HL-60/S4 (cell line): ENCODE measurements around the gene B3GALNT2.
"Not testable (repeated sequence)": the region's sequence is repeated elsewhere in the genome, so short reads cannot be mapped to it uniquely, and the experiment has no call there.

Experiments
- in situ Hi-C: fragments of 300-500 bp; cut with MboI; formaldehyde crosslinking; loops from 2 replicates; pipeline ENCODE4 v1.14.3; 2022; ENCODE audit warnings: low sequenced_read_pairs

B3GALNT2 gene

DNA sequence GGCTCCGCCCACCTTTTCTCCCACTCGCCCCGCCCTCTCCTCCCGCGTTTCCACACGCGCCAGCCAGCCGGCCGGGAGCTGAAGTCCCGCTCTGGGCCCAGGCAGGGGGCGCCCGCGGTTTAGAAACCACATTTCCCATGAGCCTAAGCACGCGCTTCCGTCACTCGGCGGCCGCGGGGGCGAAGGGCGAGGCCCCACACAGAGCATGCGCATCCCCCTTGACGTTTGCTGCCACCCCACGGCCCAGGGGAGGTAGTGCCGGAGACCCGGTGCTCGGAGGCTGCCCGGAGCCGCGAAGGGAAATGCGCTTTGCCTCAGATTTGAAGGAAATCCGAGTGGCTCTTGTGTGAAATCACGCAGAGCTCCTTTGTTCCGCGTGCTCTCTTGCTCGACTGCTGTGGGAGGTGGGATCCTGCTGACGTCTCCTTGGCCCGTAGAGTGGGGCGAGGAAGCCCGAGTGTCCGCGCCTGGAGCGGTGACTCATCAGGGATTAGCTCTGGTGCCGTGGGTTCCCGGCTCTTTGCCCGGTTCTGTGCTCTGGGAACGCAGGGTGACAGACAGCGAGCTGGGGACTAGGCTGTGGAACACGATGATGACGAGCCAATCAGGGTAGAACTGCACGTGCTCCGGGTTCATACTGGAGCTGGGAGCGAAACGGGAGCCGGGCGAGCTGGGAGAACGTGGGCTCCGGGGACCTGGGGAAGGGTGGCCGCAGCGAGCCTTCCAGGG, 406 bp upstream of the B3GALNT2 start:
- in situ Hi-C loops = loop anchor here (25.0 kb wide), 1 partner anchor 458 kb away; no protein-coding TSS in a partner anchor

DNA sequence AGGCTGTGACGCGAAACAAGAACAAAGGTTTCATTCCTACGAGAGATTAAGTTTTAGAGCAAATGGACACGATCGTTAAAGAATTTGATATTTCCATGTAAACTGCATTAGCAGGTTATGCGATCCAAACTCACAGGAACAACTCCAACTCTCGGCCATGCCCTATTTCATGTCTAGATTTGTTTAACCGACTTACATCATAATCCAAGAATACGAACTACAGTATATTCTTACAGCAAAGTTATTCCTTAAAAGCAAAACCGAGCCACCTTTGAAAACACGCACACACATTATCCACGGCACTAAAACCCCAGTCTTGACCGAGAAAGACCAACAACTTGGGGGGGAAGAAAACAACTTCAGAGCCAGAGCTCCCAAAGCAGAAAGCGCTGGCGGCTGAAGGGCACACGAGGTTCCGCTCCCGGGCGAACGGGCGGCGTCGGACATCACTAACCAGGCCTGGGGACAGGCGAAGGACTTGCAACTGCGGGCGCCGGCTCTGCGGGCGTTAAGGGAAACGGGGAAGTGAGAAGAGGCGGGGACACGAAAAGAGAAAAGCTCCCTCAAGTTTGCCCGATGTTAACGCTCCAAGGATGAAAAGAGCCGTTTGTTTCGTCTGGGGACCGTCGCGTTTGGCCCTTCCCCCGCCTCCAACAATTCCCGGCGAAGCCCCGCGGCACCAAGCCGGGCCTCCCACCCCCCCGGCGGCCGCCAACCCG, 690 bp downstream of the B3GALNT2 start:
- in situ Hi-C loops = loop anchor here (25.0 kb wide), 1 partner anchor 459 kb away; no protein-coding TSS in a partner anchor

DNA sequence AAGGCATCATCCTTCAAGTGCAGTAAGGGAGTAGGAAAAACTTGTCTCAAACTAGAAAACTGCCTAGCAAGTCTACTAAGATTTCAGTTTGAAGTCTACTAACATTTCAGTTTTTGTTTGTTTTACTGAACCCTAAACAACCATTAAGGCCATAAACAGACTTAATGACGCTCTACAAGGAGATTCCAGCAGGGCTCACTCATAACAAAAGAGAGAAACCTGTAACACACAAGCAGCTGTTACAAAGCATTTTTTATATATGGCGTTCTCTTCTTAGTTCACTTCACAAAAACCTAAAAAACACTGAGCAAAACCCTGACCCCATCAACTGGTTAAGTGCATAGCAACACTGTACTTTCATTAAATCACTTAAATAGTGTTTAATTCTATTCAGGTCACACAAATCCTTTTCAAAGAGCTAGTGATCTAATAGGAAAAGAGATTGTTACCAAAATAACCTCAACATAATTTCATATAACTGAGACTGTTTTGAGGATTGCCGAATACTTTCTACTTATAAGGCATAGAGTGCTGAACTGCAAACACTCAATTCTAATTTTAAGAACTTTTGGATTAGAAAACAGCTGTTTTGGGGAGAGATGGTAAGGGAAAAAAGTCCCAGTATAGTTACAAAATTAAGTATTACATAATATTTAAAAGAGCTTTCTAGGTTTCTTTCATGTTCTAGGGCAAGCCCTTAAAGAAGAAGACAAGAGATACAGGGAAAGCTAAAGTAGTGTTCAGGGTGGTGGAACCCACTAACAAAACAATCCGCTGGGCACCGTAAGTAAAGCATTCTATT, 1.4 kb downstream of the B3GALNT2 start:
- in situ Hi-C loops = loop anchor here (25.0 kb wide), 1 partner anchor 459 kb away; no protein-coding TSS in a partner anchor

DNA sequence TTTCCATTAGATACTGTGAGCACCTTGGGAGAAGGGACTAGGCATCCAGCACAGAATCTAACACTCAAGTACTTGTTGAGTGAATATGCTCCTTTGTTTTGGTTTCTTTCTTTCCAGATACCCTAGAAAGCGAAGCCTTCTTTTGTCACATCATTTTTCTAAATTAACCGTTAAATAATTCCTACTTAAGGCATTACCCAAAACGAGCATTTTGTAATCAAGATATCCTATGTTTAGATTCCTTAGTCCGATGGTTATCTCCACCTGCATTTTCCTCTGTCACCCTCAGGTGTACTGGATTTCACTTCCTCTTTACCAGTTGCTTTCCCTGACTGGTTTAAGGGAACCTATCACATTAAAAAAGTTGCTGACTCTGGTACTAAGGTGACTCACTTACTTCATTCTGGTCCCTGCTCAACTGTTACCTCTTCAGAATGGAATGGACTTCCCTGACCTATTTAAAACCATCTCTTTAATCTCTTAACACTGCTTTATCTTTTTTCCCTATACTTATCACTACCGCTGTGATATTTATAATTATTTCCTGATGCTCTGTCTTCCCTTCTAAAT, 3.2 kb downstream of the B3GALNT2 start:
- in situ Hi-C loops = loop anchor here (25.0 kb wide), 1 partner anchor 461 kb away; no protein-coding TSS in a partner anchor

DNA sequence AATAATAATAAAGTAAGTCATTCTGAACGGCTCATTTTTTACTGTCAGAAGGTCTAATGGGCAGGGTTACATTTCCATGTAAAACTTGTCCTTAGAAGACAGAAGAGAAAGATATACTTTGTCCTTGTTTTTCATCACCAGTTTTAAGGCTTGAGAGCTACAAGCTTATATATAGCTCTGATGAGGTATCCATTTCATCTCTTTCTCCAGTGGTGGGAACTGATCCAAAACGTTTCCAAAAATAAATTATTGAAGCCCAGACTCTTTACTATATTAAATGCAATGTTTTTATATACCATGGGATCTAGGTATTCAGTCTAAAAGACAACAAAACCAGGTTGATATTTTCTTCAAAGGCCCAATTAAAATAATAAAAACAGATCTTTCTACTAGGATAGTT, 8.7 kb downstream of the B3GALNT2 start:
- in situ Hi-C loops = no loop called here

DNA sequence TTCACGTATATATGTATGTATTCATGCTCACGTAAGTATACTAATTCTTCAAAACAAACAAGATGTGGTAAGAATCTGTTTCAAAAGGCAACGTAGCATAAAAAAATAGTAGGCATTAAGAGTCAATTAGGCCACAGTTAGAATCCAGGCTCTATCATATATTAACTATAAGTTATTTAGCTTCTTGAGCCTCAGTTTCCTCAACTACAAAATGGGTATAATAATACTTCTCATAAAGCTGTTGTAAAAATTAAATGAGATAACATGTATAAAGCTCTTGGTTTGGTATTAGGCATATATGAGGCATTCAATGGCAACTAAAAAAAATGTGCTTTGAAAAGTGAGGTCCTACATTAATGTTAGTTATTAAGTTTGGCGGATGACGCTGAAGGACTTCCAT, 9.2 kb downstream of the B3GALNT2 start:
- in situ Hi-C loops = no loop called here

DNA sequence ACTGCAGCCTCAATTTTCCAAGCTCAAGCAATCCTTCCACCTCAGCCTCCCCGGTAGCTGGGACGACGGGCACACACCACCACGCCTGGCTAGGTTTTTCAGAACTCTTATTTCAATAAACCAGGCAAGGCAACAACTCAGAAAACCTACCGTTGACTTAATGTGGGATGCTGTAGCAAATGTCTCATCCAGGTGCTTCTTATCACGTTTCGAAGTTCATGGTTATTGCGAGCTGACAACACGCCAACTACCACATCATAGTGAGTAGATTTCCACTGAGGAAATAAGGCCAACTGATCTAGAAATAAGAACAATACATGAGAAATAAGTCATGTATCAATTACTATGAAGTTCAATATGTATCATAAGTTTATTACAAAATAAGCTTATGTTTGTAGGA, 9.7 kb downstream of the B3GALNT2 start:
- in situ Hi-C loops = no loop called here

DNA sequence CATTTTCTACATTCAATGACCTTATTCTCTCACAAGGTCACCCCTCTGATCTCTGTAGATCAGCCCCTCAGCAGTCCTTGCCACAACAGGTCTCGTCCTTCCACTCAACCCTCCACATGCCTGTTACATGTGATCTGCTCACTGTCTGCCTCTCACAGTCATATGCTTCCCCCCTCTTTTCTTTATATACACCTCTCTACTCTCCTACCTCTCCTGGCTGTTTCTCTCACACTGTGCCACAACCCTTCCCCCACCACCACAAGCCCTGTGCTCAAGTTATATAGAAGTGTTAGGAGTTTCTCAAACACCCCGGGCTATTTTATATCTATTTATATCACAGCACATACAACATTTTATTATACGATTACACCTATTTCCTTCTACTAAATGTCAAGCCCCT, 12.6 kb downstream of the B3GALNT2 start:
- in situ Hi-C loops = no loop called here

DNA sequence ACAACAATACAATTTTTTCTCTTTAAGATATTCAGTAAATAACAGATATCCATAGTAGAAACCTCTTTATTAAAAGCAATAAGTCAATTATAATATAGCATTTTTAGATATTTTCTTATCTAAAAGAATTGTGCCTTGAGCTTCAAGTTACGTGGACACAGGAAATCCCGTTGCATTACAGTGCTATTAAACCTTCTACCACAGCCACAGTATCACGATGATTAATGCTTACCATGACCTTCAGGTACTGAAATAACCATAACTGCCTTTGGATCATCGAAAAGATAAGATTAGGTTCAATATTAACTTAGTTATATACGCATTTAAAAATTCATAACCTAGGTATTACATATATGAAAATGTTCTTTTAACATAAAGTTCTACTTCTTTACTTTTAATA, 17.9 kb downstream of the B3GALNT2 start:
- in situ Hi-C loops = no loop called here

DNA sequence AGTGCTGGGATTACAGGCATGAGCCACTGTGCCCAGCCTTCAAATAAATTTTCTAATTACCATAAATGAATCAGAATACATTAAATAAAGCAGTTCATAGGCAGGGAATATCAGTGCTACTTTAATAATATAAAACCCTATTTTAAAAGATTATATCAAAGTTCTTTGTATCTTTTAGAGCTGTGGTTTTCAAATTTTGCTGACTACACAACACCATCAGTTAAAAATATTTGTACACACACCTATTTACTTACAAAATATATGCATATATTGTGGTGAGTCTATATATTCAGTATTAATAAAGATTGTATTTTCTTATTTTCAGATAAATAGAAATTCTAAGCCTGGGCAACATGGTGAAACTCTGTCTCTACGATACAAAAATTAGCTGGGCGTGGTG, 18.7 kb downstream of the B3GALNT2 start:
- in situ Hi-C loops = no loop called here

DNA sequence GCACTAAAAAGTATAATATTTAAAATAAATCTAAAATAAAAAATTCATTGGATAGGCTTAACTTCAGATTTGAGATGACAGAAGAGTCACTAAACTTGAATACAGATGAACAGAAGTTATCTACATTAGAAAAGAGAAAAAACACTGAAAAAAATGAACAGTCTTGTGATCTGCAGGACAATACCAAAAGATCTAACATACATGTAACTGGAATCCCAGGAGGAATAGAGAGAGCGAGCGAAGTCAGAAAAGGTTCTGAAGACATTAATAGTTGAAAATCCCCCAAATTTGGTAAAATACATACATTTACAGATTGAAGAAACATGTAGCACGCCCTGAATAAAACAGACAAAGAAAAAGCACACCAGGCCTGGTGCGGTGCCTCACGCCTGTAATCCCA, 21.2 kb downstream of the B3GALNT2 start:
- in situ Hi-C loops = no loop called here

DNA sequence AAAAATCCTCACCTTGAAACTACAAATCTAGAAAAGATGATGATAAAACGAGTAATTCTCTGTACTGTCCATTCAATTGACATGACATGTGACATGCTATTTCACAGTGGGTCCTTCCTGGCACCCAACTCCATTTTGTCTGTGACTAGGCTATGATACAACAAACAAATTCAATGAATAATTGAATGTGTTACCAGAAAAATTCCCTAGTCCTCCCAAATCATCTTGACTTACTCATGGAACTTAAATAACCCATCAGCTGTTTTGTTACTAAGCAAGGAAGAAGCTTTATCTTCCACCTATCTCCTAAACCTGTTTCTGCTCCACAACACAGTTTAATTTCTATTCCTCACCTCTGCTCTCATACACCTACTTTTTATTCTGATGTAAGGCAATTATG, 30.4 kb downstream of the B3GALNT2 start:
- in situ Hi-C loops = no loop called here

DNA sequence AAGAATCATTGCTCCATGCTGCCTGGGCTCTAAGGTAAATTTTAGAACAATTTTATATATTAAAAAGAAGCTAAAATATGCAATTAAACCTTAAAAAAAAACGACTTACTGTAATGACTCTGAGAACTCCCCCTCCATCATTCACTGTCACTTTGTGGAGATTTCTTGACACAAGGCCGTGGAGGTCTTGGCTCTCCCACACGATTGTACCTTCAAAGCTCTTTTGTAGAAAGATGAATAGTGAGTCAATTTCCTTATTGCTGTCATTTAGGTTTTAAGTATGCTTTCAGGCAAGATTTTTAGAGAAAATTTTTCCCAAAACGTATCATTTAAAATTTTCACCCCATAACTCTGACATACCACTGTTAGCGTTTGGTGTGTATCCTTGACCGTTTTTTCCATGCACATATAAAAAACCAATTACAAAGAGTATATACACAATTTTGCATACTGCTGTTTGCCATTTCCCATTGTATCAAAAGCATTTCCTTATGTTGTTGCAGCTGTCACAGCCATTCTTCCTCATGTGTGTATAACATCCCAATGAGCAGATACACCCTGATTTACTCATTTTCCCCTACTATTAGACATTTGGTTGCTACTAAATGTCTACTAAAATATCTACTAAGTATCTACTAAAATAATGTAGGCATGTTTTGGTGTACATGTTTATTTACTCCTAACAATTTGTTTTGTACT, 33.4 kb downstream of the B3GALNT2 start:
- in situ Hi-C loops = no loop called here

DNA sequence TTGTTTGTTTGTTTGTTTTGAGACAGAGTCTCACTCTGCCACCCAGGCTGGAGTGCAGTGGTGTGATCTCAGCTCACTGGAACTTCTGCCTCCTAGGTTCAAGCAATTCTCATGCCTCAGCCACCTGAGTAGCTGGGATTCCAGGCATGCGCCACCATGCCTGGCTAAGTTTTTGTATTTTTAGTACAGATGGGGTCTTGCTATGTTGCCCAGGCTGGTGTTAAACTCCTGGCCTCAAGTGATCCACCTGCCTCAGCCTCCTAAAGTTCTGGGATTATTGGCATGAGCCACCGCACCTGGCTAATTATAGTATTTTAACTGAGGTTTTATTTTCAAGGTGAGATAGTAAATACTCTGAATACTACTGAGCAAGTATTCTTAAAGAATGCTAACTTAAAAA, 34.4 kb downstream of the B3GALNT2 start:
- in situ Hi-C loops = not testable (repeated sequence)

DNA sequence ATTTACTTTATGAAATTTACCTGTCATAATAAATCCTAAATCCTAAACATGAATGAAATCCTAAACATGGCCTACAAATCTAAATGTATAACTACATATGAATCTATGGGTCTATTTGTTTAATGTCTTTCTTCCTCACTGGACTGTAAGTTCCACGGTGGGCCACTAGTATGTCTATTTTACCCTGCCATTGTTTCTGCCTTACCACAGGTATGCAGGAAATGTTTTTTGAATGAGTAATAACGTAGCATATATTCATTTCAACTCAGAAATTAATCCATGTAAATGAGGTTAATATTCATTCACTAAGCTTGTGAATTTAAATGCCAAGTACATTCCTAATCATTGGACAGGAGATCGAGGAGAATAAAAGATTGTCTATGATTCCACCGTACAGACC, 35.3 kb downstream of the B3GALNT2 start:
- in situ Hi-C loops = no loop called here

DNA sequence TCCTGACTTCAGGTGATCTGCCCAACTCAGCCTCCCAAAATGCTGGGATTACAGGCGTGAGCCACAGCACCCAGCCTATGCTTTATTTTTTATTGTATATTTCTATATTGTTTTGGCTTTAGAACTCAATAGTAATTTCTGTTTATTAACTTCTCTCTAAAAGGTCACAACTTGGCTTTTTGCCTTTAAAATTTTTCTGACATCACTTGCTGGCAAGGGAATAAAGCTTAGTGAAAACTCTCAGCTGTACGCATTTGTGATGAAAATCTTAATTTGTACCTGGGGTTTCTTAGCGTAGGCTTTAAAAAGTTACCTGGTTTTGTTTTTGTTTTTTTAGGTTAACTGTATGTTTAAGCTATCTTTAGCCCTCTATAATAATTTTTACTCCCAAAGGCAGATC, 36.2 kb downstream of the B3GALNT2 start:
- in situ Hi-C loops = no loop called here

DNA sequence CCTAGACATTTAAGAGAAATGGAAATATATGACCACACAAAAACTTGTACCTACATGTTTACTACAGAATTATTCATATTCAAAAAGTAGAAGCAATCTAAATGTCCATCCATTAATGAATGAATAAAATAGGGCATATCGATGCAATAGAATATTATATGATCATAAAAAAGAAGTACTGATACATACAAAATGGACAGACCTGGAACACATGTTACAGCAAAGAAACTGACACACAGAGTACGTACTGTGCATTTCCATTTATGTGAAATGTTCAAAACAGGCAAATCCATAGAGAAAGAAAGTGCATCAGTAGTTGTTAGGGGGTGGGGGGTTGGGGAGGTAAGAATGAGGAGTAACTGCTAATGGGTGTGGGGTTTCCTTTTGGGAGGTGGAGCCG, 39.2 kb downstream of the B3GALNT2 start:
- in situ Hi-C loops = no loop called here

DNA sequence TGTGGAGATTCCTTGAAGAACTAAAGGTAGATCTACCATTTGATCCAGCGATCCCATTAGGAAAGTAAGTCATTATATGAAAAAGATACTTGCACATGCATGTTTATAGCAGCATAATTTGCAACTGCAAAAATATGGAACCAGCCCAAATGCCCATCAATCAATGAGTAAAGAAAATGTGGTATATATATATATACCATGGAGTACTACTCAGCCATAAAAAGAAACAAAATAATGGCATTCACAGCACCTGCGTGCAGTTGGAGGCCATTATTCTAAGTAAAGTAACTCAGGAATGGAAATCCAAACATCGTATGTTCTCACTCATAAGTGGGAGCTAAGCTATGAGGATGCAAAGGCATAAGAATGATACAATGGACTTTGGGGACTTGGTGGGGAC, 41.4 kb downstream of the B3GALNT2 start:
- in situ Hi-C loops = not testable (repeated sequence)

DNA sequence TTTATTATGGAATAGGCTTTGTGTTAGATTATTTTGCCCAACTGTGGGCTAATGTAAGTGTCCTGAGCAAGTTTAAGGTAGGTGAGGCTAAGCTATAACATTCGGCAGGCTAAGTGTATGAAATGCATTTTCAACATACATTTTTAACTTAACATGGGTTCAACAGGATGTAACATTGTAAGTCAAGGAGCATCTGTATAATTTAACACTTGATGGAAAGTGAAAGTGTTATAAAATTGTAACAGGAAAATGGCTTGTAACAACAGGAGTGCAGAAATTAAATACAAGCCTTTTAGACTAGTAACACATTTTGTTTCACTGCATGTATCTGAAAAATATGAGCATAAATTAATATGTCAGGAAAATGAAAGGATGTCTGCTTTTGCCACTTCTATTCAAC, 42.3 kb downstream of the B3GALNT2 start:
- in situ Hi-C loops = no loop called here

DNA sequence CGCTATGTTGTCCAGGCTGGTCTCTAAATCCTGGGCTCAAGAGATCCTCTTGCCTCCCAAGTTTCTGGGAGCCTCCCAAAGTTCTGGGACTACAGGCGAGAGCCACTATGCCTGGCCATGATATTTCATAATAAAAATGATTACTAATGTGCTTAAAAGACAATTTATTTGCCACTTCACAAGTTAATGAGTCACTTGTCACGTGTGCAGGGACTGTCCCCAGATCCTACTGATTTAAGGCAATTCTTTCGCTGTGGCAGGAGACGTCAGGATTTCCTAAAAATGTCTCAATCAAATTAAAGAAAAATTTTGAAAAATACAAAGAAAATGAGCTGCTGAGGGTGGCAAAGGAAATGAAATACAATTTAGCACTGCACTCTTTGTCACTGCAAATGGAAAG, 43.5 kb downstream of the B3GALNT2 start:
- in situ Hi-C loops = no loop called here

DNA sequence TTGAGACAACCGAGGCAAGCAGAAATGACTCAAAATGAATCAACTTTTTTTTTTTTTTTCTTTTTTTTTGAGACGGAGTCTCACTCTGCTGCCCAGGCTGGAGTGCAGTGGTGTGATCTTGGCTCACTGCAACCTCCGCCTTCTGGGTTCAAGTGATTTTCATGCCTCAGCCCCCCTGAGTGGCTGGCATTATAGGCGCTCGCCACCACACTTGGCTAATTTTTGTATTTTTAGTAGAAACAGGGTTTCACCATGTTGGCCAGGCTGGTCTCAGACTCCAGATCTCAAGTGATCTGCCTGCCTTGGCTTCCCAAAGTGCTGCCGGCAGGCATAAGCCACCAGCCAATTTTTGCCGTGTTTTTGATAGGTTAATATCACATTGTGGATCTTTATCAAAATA, 46.4 kb downstream of the B3GALNT2 start:
- in situ Hi-C loops = not testable (repeated sequence)
